IMR-90 (cell line): Measurements from ENCODE around the gene FNDC4. TPM values are rescaled to one million over a fixed set of nuclear protein-coding genes. Genes with fewer than 3 reads are reported as not detected.

Source experiments
- ATAC-seq: fragments of 200-7000 bp; cut with Tn5 transposase; 2 replicates; pipeline ENCODE4 v1.9.1; 2020; ENCODE audit warnings: low read depth, mild to moderate bottlenecking, moderate library complexity
- BruUV-seq: library from RNA; stranded (reverse); fragments of 400-500 nt; replicated peaks from 2 replicates; lab custom pipeline; 2021; lab: Mats Ljungman, UMichigan
- CTCF ChIA-PET: fragments of 300-600 bp; formaldehyde crosslinking; extraction: SDS; loops from one replicate; lab custom pipeline; 2021; ENCODE audit warnings: antibody characterized with exemption; lab: Yijun Ruan, JAX
- POLR2A ChIA-PET: fragments of 300-600 bp; sonication (Branson Sonifier 250); formaldehyde crosslinking; loops from one replicate; lab custom pipeline; 2022; ENCODE audit warnings: antibody characterized with exemption; ENCODE audit not compliant: unreplicated experiment; lab: Charles Lee
- DNase-seq: peaks from one replicate; pipeline ENCODE4 v3.0.0; 2013
- H2AFZ ChIP-seq: replicated peaks from 2 replicates; pipeline ENCODE3; 2013; ENCODE audit warnings: low read length, mild to moderate bottlenecking; ENCODE audit not compliant: poor library complexity
- H2AK5ac ChIP-seq: 2 replicates; pipeline ENCODE4 v1.6.1; 2013; ENCODE audit warnings: low read depth, low read length, inconsistent platforms
- H2AK9ac ChIP-seq: replicated peaks from 2 replicates; pipeline ENCODE3; 2013; ENCODE audit warnings: mild to moderate bottlenecking, low read depth, low read length, moderate library complexity; ENCODE audit not compliant: poor library complexity
- H2BK120ac ChIP-seq: 2 replicates; pipeline ENCODE4 v1.6.1; 2013; ENCODE audit warnings: low read depth, low read length, inconsistent platforms
- H2BK15ac ChIP-seq: 3 replicates; pipeline ENCODE4 v1.6.1; 2013; ENCODE audit warnings: low read depth, low read length, inconsistent platforms
- H2BK20ac ChIP-seq: 2 replicates; pipeline ENCODE4 v1.6.1; 2013; ENCODE audit warnings: low read depth, mild to moderate bottlenecking, inconsistent platforms, low read length, moderate library complexity
- H2BK5ac ChIP-seq: 2 replicates; pipeline ENCODE4 v1.6.1; 2013; ENCODE audit warnings: mild to moderate bottlenecking, low read depth, low read length, inconsistent platforms; ENCODE audit not compliant: poor library complexity, severe bottlenecking
- H3K14ac ChIP-seq: replicated peaks from 2 replicates; pipeline ENCODE4 v1.6.1; 2013; ENCODE audit warnings: low read depth, low read length, inconsistent platforms
- H3K18ac ChIP-seq: 2 replicates; pipeline ENCODE4 v1.6.1; 2013; ENCODE audit warnings: low read depth, low read length, control low read depth
- H3K23ac ChIP-seq: 2 replicates; pipeline ENCODE4 v1.6.1; 2013; ENCODE audit warnings: low read depth, low read length, inconsistent platforms
- H3K27ac ChIP-seq: 2 replicates; pipeline ENCODE4 v1.5.1; 2013; ENCODE audit warnings: mild to moderate bottlenecking, control low read depth, low read length; ENCODE audit not compliant: insufficient read depth
- H3K27me3 ChIP-seq: 2 replicates; pipeline ENCODE4 v1.6.1; 2013; ENCODE audit warnings: low read length; ENCODE audit not compliant: control insufficient read depth, insufficient read depth
- H3K36me3 ChIP-seq: 2 replicates; pipeline ENCODE4 v1.6.1; 2013; ENCODE audit warnings: low read length, mixed read lengths; ENCODE audit not compliant: control insufficient read depth, insufficient read depth
- H3K4ac ChIP-seq: 2 replicates; pipeline ENCODE4 v1.6.1; 2013; ENCODE audit warnings: low read depth, low read length, inconsistent platforms
- H3K4me1 ChIP-seq: 2 replicates; pipeline ENCODE4 v1.6.1; 2013; ENCODE audit warnings: low read length, mixed read lengths; ENCODE audit not compliant: control insufficient read depth, insufficient read depth
- H3K4me2 ChIP-seq: 2 replicates; pipeline ENCODE4 v1.6.1; 2013; ENCODE audit warnings: low read depth, mild to moderate bottlenecking, control low read depth, low read length, moderate library complexity
- H3K4me3 ChIP-seq: 2 replicates; pipeline ENCODE4 v1.5.1; 2013; ENCODE audit warnings: low read depth, mild to moderate bottlenecking, control low read depth, low read length, moderate library complexity; ENCODE audit not compliant: insufficient read depth
- H3K56ac ChIP-seq: 2 replicates; pipeline ENCODE4 v1.6.1; 2013; ENCODE audit warnings: low read length, inconsistent platforms; ENCODE audit not compliant: insufficient read depth; ENCODE audit errors: extremely low read depth
- H3K79me1 ChIP-seq, 2 experiments: 2 replicates each; pipeline ENCODE4 v1.6.1; 2013; ENCODE audit warnings: low read length in 2 of 2, inconsistent platforms in 1 of 2, low read depth in 1 of 2
- H3K9ac ChIP-seq: 2 replicates; pipeline ENCODE4 v1.6.1; 2013; ENCODE audit warnings: low read depth, low read length, control low read depth
- H3K9me1 ChIP-seq: 2 replicates; pipeline ENCODE4 v1.6.1; 2013; ENCODE audit warnings: low read length, inconsistent platforms; ENCODE audit not compliant: insufficient read depth
- H3K9me3 ChIP-seq: 2 replicates; pipeline ENCODE4 v1.6.1; 2013; ENCODE audit warnings: low read length; ENCODE audit not compliant: control insufficient read depth, insufficient read depth
- H4K20me1 ChIP-seq: 2 replicates; pipeline ENCODE4 v1.6.1; 2013; ENCODE audit warnings: low read length, inconsistent platforms; ENCODE audit not compliant: insufficient read depth
- H4K5ac ChIP-seq: 2 replicates; pipeline ENCODE4 v1.6.1; 2013; ENCODE audit warnings: mild to moderate bottlenecking, low read depth, low read length, control low read depth
- H4K8ac ChIP-seq, 2 experiments: 2 replicates each; pipeline ENCODE4 v1.6.1; 2013; ENCODE audit warnings: low read depth in 2 of 2, low read length in 2 of 2, control low read depth in 1 of 2, inconsistent platforms in 1 of 2
- H4K91ac ChIP-seq: 2 replicates; pipeline ENCODE4 v1.6.1; 2013; ENCODE audit warnings: low read depth, low read length, inconsistent platforms; ENCODE audit not compliant: insufficient read depth
- MXI1 ChIP-seq: IDR thresholded peaks from 2 replicates; pipeline ENCODE4 v1.6.1; 2012; ENCODE audit warnings: low read depth, mild to moderate bottlenecking, low read length, moderate library complexity, borderline replicate concordance
- WGBS, 2 experiments: methylation state at CpG; one replicate each; pipeline versions ENCODE4 v1.1.5 to v1.1.7; 2013; ENCODE audit warnings: missing lambda C conversion rate in 2 of 2; ENCODE audit not compliant: insufficient read length in 1 of 2; ENCODE audit errors: extremely low coverage in 2 of 2; 5-methylcytosine and 5-hydroxymethylcytosine counted together
- dilution Hi-C: fragments of 300-500 bp; cut with HindIII; formaldehyde crosslinking; loops from one replicate; pipeline ENCODE4 v1.14.3; 2018; ENCODE audit warnings: low sequenced_read_pairs; ENCODE audit not compliant: unreplicated experiment
- in situ Hi-C: fragments of 300-500 bp; cut with MboI; formaldehyde crosslinking; loops from 3 replicates; pipeline ENCODE4 v1.14.3; 2019; ENCODE audit warnings: low sequenced_read_pairs, inconsistent platforms, mixed read lengths
- intact Hi-C: fragments of 100-400 bp; cut with micrococcal nuclease; formaldehyde crosslinking; loops from 2 replicates; pipeline ENCODE4 v1.10.0; 2022
- polyA plus RNA-seq, 3 experiments: library from polyadenylated mRNA; depleted of rRNA; stranded (reverse); fragments of >200 nt; gene quantifications; 2 replicates each; pipeline ENCODE4 v1.2.3, GENCODE V29; 2012; ENCODE audit warnings: low replicate concordance in 1 of 3
- total RNA-seq: library from RNA; depleted of rRNA; stranded (reverse); fragments of >200 nt; gene quantifications from 2 replicates; pipeline ENCODE4 v1.2.3, GENCODE V29; 2012

The FNDC4 gene
- total and polyA plus RNA-seq, 2 of the 4 experiments (the other 2 are of a cell fraction), result 7.3 to 11.1 TPM

- H3K4me3 ChIP-seq, result no peak overlapping the region
- ChIA-PET POLR2A (no interaction called here), CTCF (no interaction called here)
- no peak overlapping the region for H3K56ac ChIP-seq
- WGBS, 2 experiments, result 100% methylated on average over 1 of the region's 4 CpGs; no CpG with 5 or more reads in 1 of the 2 experiments
- 0 out of 2 replicates have a peak, but pooled peaks cover 3% of the 10 kb centered on the region for H3K36me3 ChIP-seq
- no peak overlapping the region for H3K18ac ChIP-seq
- peaks cover 6 to 21% of the 10 kb centered on the region in 2 experiments; a peak in 3 of 4 replicates for H3K79me1 ChIP-seq
- H3K4me2 ChIP-seq, result no peak overlapping the region
- no peak overlapping the region for H3K9ac ChIP-seq
- no TSS peak for BruUV-seq
- no peak for ATAC-seq
- peaks cover 22% of the 10 kb centered on the region for H3K9me1 ChIP-seq
- H3K27me3 ChIP-seq, result no peaks in the 10 kb centered on the region
- no peak overlapping the region for H2AK5ac ChIP-seq
- in situ Hi-C loops, result no loop called here
- dilution Hi-C loops, result no loop called here
- intact Hi-C loops, result no loop called here
- no peak overlapping the region for H4K91ac ChIP-seq
- peaks cover 5% of the 10 kb centered on the region for H3K4me1 ChIP-seq
- no peak overlapping the region for H3K4ac ChIP-seq
- H2AFZ ChIP-seq, result no peak overlapping the region
- TF ChIP-seq MXI1, result no peak
- H4K8ac ChIP-seq, result no peak overlapping the region
- no peak for DNase-seq
- H2BK20ac ChIP-seq, result no peak overlapping the region
- no peak overlapping the region for H2AK9ac ChIP-seq
- H4K20me1 ChIP-seq, result no peaks in the 10 kb centered on the region
- no peak overlapping the region for H3K23ac ChIP-seq
- H2BK120ac ChIP-seq, result no peak overlapping the region
- H3K27ac ChIP-seq, result no peak overlapping the region
- no peaks in the 10 kb centered on the region for H3K9me3 ChIP-seq
- H2BK5ac ChIP-seq, result no peak overlapping the region
- H2BK15ac ChIP-seq, result no peak overlapping the region
- H3K14ac ChIP-seq, result no peak overlapping the region
- no peak overlapping the region for H4K5ac ChIP-seq
Observed at GRCh38 chr2:27492557-27492956, 2.4 kb downstream of the FNDC4 start.
